ENCODE results near the gene BAAT.

- TF ChIP-seq CTCF (IDR thresholded peaks at IDR 0.05) (no peak), POLR2A (IDR thresholded peaks at IDR 0.05) (no peak)
Measured at GRCh38 chr9:101372327-101373118, 12.3 kb downstream of the BAAT start.
